Stimulated activated CD4-positive, alpha-beta T cell treated with anti-CD3 and anti-CD28 coated beads, Interleukin-15, amount 100 ng/mL, for 48 hours (primary cell): ENCODE results near the gene NEO1.
"Not testable (repeated sequence)": the region's sequence is repeated elsewhere in the genome, so short reads cannot be mapped to it uniquely, and the experiment has no call there.

Source experiments
- DNase-seq, 2 donors: peaks; one replicate each; pipeline ENCODE4 v3.0.0-alpha.2; 2020; ENCODE audit warnings: low read depth in 2 of 2

NEO1 gene

DNA sequence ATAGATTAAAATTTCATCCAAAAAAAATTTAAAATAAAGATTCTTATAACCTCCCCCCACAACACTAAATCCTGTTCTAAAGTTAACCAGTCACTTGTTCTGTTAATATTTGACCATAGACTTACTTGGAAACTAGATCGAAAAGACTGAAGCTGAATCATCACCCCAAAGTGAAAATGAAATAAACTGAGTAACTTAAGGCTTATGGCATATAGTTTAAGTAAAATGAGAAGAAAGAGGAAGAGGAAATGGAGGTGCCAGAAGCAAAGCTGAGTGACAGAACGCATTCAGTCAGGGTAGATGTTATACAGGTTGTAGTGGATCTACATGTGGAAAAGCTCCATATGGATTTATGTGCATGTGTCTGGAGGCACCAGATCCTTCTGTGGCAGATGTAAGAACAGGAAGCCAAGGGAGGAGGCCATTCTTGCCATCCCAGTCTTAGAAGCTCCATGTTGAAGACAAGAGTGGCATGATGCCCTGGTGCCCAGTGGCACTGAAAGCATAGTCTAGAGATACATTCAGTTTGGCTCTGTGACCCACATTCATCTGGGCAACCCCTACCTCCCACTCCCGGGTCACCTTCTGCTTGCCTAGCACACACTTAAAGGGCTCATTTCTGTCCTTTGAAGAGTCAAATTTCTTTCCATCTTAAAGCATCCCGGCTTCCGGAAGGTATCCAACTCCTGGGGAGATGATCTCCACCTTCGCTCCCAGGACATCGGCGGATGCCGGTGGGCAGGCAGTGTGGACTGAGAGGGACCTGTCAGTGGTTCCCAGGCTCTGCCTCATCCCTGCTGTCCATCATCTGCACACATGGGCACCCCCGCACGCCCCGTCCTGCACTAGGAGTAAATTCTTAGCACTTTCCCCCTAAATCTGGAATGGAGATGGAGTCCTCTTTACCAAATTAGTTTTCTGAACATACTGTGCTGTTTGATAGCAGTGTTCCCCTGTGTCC is 90.8 kb downstream of the NEO1 start:
- no peak for DNase-seq

- no peak for DNase-seq
Measured at GRCh38 chr15:73143763-73144155, 91.5 kb downstream of the NEO1 start.

DNA sequence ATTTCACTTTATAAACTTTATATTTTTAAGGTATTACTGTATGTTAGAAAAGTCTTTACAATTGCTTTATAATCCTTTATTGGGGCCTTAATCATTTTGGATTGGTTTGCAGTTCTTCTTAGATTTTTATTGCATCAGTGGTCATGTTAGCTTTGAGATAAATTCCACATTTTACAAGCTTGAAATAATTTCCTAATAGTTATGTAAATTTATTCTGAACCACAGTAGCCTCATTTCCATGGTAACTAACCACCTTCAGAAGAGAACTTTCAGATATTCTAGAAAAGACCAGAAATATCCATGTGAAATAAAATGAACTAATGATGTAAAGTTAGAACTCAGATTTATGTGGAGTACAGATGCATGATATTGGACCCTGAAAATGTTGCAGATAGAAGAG is 94.2 kb downstream of the NEO1 start:
- DNase-seq, result no peak

DNA sequence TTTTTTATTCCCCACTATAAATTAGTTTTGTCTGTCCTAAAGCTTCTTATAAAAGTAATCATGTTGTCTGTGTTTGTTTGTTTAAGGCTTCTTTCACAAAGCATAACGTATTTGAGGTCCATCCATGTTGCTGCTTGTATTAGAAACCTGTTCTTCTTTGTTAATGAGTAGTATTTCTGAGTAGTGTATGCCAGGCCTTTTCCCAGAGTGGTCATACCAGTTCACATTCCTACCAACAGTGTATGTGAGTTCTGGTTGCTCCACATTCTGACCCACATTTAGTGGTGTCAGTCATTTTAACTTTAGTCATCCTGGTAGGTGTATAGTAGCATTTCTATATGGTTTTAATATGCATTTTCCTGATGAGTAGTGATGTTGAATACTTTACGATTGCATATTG is 98.6 kb downstream of the NEO1 start:
- no peak for DNase-seq

- no peak for DNase-seq
Measured at GRCh38 chr15:73153024-73153423, 100.8 kb downstream of the NEO1 start.

DNA sequence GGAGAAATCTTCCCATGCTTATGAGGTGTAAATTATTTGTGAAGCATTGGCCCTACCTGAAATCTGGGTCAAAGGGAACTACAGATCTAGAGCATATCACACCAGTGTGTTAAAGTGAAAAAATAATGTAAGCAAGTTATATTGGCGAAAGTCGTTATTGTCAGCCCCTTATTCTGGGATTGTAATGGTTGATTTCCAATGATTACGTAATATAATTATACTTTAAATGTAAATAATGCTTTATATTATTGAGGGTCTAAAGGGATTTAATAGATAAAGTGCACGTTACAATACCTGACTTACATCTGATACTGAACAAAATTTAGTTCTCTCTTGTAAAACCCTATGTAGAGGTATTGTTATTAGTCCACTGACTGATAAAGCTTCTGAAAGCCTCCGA is 101.2 kb downstream of the NEO1 start:
- DNase-seq, result no peak

- DNase-seq, result no peak
Measured at GRCh38 chr15:73156431-73157191, 104.3 kb downstream of the NEO1 start.

- no peak for DNase-seq
Measured at GRCh38 chr15:73161546-73161945, 109.3 kb downstream of the NEO1 start.

GRCh38 chr15:73165435-73165834 is 113.2 kb downstream of the NEO1 start:
- DNase-seq, result no peak

DNA sequence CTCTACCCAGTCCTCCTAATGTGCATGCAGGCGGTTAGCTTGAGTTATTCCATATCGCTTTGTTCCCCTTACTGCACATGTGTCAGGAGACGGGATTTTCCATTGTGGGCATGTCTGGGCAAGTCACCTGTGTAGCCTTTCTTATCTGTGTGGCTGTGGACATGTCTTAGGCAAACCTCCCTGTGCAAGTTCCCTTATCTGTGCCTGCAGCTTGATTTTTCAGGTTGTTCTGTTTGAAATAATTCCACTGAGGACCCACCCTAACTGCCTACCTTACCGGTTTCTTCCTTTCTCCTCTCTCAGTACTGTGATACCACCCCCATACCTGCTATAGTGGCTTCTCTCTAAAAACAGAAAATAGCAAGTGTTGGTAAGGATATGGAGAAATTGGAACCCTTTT is 113.6 kb downstream of the NEO1 start:
- DNase-seq, result no peak

DNA sequence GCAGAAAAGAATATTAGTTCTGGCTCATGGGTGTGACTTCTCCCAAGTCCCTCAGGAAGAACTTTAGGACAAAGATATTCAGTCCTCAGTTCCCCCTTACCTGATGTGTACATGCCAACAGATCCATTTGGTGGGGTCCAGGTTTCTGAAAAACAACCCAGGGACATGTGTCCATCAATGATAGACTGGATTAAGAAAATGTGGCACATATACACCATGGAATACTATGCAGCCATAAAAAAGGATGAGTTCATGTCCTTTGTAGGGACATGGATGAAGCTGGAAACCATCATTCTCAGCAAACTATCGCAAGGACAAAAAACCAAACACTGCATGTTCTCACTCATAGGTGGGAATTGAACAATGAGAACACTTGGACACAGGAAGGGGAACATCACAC is 114.4 kb downstream of the NEO1 start:
- not testable (repeated sequence) for DNase-seq

GRCh38 chr15:73168487-73168886 is 116.2 kb downstream of the NEO1 start:
- no peak for DNase-seq

DNA sequence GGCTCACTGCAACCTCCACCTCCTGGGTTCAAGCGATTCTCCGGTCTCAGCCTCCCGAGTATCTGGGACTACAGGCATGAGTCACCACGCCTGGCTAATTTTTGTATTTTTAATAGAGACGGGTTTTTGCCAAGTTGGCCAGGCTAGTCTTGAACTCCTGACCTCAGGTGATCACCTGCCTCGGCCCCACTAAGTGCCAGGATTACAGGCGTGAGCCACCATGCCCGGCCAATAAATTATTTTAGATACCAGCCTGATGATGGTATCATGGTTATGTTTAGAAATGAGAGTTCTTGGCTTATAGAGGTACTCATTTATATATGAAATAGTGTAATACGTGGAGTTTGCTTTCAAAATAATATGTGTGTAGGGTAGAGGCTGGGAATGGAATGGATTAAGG is 119.4 kb downstream of the NEO1 start:
- no peak for DNase-seq

- no peak for DNase-seq
Measured at GRCh38 chr15:73172508-73172907, 120.2 kb downstream of the NEO1 start.

DNA sequence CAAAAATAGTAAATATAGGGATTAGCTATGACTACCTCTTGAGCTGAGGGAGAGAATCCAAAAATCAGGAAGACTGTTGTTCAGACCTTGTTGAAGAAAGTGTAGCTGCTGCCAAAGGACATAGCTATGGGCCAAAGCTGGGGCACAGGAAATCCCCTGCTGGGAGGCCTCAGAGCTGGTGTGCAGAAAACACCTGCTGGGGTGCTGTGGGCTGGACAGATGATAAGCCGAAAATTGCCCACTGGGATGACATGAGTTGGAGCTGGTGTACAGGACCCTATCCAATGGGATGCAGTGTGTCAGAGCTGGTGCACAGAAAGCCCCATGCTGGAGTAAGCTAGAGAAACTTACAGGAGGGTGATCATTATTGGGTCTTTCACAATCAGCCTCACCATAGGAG is 121.9 kb downstream of the NEO1 start:
- no peak for DNase-seq

- no peak for DNase-seq
Measured at GRCh38 chr15:73175382-73175781, 123.1 kb downstream of the NEO1 start.

DNA sequence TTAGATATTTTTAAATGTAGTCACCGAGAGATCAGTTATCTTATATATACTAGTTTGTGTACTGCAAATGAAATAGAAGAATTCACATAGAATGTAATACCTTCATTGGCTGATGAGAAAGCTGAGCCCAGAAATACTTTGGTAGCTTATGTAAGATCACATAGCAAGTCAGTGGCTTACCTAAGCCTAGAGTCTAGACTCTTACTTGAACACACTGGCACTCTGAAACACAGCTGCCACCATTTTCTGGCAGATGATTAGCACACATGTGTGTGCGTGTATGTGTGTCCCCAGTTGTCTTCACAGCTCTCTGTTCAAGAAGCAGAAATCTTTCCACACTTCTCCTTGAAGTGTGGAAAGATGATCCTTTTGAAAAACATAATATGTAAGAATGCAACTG is 124.3 kb downstream of the NEO1 start:
- no peak for DNase-seq

DNA sequence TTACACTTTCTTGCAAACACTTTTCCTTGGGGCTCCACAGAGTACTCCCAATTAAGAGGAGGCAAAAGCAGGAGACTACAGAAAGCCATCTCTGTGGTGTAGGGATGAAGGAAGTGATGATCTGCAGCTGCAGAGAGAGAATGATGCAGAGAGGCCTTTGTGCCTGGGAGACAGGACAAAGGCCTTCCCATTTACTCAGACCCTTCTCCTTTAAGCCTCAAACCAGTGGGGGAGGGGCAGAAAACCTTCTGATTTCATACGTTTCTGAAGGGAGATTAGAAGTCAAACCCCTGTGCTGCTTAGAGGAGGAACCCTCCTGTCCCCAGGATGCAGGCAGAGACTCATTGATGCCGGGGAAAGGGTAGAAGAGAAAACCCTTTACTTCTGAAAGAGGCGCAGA is 130.8 kb downstream of the NEO1 start:
- DNase-seq, result no peak

DNA sequence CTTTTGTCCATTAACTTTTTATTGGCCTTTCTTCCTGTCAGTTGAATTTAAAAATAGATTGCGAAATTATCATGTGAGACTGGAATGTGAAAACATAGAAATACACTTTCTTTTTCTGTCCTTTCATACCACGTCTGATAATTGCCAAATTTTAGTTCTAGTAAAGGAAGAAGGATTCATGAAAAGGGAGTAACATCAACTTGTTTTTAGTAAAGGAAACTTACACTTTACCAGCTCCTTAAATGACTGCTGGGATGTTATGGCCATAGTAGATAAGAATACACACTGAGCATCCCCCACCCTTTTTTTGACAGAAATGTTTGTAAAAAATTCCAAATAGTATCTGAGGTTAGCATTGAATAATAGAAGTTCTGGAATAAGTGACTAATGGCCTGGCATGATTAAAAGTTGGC is 137.9 kb downstream of the NEO1 start:
- no peak for DNase-seq

- DNase-seq, result no peak
Measured at GRCh38 chr15:73195166-73195565, 142.9 kb downstream of the NEO1 start.

DNA sequence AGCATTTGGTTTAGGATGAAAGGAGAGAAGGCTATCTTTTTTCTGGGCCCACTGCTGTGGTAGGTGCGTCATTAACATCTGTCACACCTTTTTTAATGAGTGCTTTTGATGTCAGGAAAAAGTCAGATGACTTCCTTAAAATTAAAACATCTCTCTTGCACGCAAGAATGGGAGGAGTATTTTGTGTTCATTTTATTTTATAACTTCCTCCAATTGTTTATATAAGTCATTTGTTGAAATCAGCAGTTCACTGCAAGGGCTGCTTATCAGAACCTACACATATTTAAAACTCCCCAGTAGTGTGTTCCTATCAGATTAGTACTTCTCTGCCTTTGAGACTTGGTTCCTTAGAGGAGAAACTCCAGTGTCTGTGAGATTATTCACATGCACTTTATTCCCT is 143.8 kb downstream of the NEO1 start:
- DNase-seq, result no peak

- no peak for DNase-seq
Measured at GRCh38 chr15:73200339-73200738, 148.1 kb downstream of the NEO1 start.

GRCh38 chr15:73210630-73211029 is 158.4 kb downstream of the NEO1 start:
- DNase-seq, result no peak
